Sigmoid colon (tissue), 7 donors: ENCODE data around the gene WDR93. TPM values are rescaled to one million over a fixed set of nuclear protein-coding genes. Genes with fewer than 3 reads are reported as not detected.
"Not testable (repeated sequence)": the region's sequence is repeated elsewhere in the genome, so short reads cannot be mapped to it uniquely, and the experiment has no call there.

Source experiments
- DNase-seq: peaks from one replicate; pipeline ENCODE4 v3.0.0-alpha.2; 2019
- H3K27ac ChIP-seq, 4 donors: fragments of 200-600 bp; sonication (generic); one replicate each; pipeline ENCODE4 v1.5.1; 2016 to 2019; ENCODE audit warnings: mild to moderate bottlenecking in 1 of 4
- H3K27me3 ChIP-seq, 3 donors: fragments of 200-600 bp; sonication (generic); one replicate each; pipeline ENCODE4 v1.5.1; 2019; ENCODE audit warnings: mild to moderate bottlenecking in 1 of 3
- H3K36me3 ChIP-seq, 4 donors: fragments of 200-600 bp; sonication (generic); one replicate each; pipeline ENCODE4 v1.5.1; 2016 to 2019
- H3K4me1 ChIP-seq, 4 donors: fragments of 200-600 bp; sonication (generic); one replicate each; pipeline ENCODE4 v1.5.1; 2017 to 2019
- H3K4me3 ChIP-seq, 4 donors: fragments of 200-600 bp; sonication (generic); one replicate each; pipeline ENCODE4 v1.5.1; 2017 to 2019; ENCODE audit warnings: mild to moderate bottlenecking in 2 of 4, moderate library complexity in 1 of 4
- H3K9me3 ChIP-seq, 4 donors: fragments of 200-600 bp in 3 of 4; sonication (generic) in 3 of 4; one replicate each; pipeline versions ENCODE4 v1.5.1 to v1.6.1; 2013 to 2019
- EP300 ChIP-seq, 4 donors: sonication (generic); formaldehyde crosslinking; IDR thresholded peaks; one replicate each; pipeline ENCODE4 v1.6.1; 2017; ENCODE audit warnings: antibody characterized with exemption in 4 of 4
- POLR2A ChIP-seq, 2 donors: fragments of 450-650 bp; IDR thresholded peaks; one replicate each; pipeline ENCODE4 v1.6.1; 2016; ENCODE audit warnings: antibody characterized with exemption in 2 of 2, mild to moderate bottlenecking in 2 of 2, moderate library complexity in 2 of 2
- POLR2AphosphoS5 ChIP-seq, 4 donors: sonication (generic); formaldehyde crosslinking; IDR thresholded peaks; one replicate each; pipeline ENCODE4 v1.6.1; 2017; ENCODE audit warnings: antibody characterized with exemption in 4 of 4
- WGBS, 2 donors: extraction: QIAGEN DNeasy Blood & Tissue Kit; methylation state at CpG; one replicate each; pipeline ENCODE4 v1.1.7; 2013; 5-methylcytosine and 5-hydroxymethylcytosine counted together
- intact Hi-C: fragments of 100-400 bp; cut with DNase I; formaldehyde crosslinking; loops from one replicate; pipeline ENCODE4 v1.15.1; 2023
- polyA plus RNA-seq, 3 donors: library from polyadenylated mRNA; stranded (reverse); fragments of 200-250 nt; gene quantifications; one replicate each; pipeline ENCODE4 v1.2.3, GENCODE V29; 2013
- total RNA-seq, 4 donors: library from RNA; depleted of rRNA; stranded (reverse); fragments of >200 nt; gene quantifications; one replicate each; pipeline ENCODE4 v1.1.0, GENCODE V29; 2016
- TF ChIP-seq, protein P1 (sequence below), 4 experiments: fragments of 450-650 bp in 3 of 4; fragments of 200-600 bp in 1 of 4; IDR thresholded peaks; one replicate each; pipeline ENCODE4 v1.5.1; 2016 to 2019; ENCODE audit warnings: antibody characterized with exemption in 4 of 4, mild to moderate bottlenecking in 3 of 4, moderate library complexity in 2 of 4
- donor health status: healthy with polysubstance abuse.
- donor health status: Bipolar disorder and iron deficiency.
- donor health status: healthy.

Gene WDR93
- total and polyA plus RNA-seq, 7 donors: 0.04 to 1.1 TPM; not detected in 5

GRCh38 chr15:89781055-89781454 is 90.4 kb downstream of the WDR93 start:
- 35 to 51% methylated on average over 6 of the region's 6 CpGs for WGBS, 2 donors
- TF ChIP-seq, protein P1, sequence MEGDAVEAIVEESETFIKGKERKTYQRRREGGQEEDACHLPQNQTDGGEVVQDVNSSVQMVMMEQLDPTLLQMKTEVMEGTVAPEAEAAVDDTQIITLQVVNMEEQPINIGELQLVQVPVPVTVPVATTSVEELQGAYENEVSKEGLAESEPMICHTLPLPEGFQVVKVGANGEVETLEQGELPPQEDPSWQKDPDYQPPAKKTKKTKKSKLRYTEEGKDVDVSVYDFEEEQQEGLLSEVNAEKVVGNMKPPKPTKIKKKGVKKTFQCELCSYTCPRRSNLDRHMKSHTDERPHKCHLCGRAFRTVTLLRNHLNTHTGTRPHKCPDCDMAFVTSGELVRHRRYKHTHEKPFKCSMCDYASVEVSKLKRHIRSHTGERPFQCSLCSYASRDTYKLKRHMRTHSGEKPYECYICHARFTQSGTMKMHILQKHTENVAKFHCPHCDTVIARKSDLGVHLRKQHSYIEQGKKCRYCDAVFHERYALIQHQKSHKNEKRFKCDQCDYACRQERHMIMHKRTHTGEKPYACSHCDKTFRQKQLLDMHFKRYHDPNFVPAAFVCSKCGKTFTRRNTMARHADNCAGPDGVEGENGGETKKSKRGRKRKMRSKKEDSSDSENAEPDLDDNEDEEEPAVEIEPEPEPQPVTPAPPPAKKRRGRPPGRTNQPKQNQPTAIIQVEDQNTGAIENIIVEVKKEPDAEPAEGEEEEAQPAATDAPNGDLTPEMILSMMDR (IDR thresholded peaks at IDR 0.05): no peak
- no peak for TF ChIP-seq POLR2AphosphoS5 (IDR thresholded peaks at IDR 0.05)
- no peak for TF ChIP-seq EP300 (IDR thresholded peaks at IDR 0.05)
- no peak for TF ChIP-seq POLR2A (IDR thresholded peaks at IDR 0.05)
- Histone ChIP-seq H3K4me1 (peaks cover 0 to 10% (median 9%) of the 10 kb centered on the region in 4 donors), H3K4me3 (no peak overlapping the region), H3K36me3 (no peaks in the 10 kb centered on the region), H3K9me3 (no peaks in the 10 kb centered on the region), H3K27me3 (no peaks in the 10 kb centered on the region), H3K27ac (no peak overlapping the region)
- intact Hi-C loops: no loop called here
- DNase-seq: no peak

GRCh38 chr15:89781891-89782618 is 91.4 kb downstream of the WDR93 start:
- DNase-seq: no peak
- no peaks in the 10 kb centered on the region for H3K9me3 ChIP-seq
- peaks cover 0 to under 1% (median 0%) of the 10 kb centered on the region in 4 donors for H3K4me1 ChIP-seq
- WGBS, 2 donors: 81 to 83% methylated on average over 15 of the region's 15 CpGs
- no peak overlapping the region for H3K27ac ChIP-seq
- no peaks in the 10 kb centered on the region for H3K27me3 ChIP-seq
- no peak overlapping the region for H3K4me3 ChIP-seq
- no peaks in the 10 kb centered on the region for H3K36me3 ChIP-seq
- no peak for TF ChIP-seq POLR2A (IDR thresholded peaks at IDR 0.05)
- no peak for TF ChIP-seq EP300 (IDR thresholded peaks at IDR 0.05)
- TF ChIP-seq, protein P1 (IDR thresholded peaks at IDR 0.05): no peak
- TF ChIP-seq POLR2AphosphoS5 (IDR thresholded peaks at IDR 0.05): no peak
- intact Hi-C loops: no loop called here

GRCh38 chr15:89782619-89782950 is 92.0 kb downstream of the WDR93 start:
- H3K9me3 ChIP-seq, H3K27ac ChIP-seq, intact Hi-C loops, H3K4me3 ChIP-seq, H3K36me3 ChIP-seq, H3K27me3 ChIP-seq, H3K4me1 ChIP-seq, DNase-seq: not testable (repeated sequence)
- WGBS, 2 donors: 89 to 92% methylated on average over 9 of the region's 9 CpGs

GRCh38 chr15:89783111-89783860 is 92.7 kb downstream of the WDR93 start:
- intact Hi-C loops: no loop called here

More at GRCh38 chr15:89783111-89783860, 92.7 kb downstream of the WDR93 start:
- TF ChIP-seq POLR2A (IDR thresholded peaks at IDR 0.05) (no peak), EP300 (IDR thresholded peaks at IDR 0.05) (no peak), POLR2AphosphoS5 (IDR thresholded peaks at IDR 0.05) (no peak)
- TF ChIP-seq, protein P1 (IDR thresholded peaks at IDR 0.05): no peak
- no peaks in the 10 kb centered on the region for H3K4me1 ChIP-seq
- 72 to 81% methylated on average over 14 of the region's 14 CpGs for WGBS, 2 donors
- no peaks in the 10 kb centered on the region for H3K27me3 ChIP-seq
- H3K27ac ChIP-seq: no peak overlapping the region
- H3K36me3 ChIP-seq: no peaks in the 10 kb centered on the region
- DNase-seq: no peak
- H3K9me3 ChIP-seq: peaks cover 0 to 4% (median 1%) of the 10 kb centered on the region in 4 donors
- no peak overlapping the region for H3K4me3 ChIP-seq
